HG02610 (cell line): ENCODE measurements around the gene COP1.

Source experiments
- ATAC-seq: cut with Tn5 transposase; IDR thresholded peaks from one replicate; pipeline ENCODE4 v1.9.1; 2021; ENCODE audit warnings: mild to moderate bottlenecking, moderate library complexity; ENCODE audit not compliant: unreplicated experiment

COP1 gene

DNA sequence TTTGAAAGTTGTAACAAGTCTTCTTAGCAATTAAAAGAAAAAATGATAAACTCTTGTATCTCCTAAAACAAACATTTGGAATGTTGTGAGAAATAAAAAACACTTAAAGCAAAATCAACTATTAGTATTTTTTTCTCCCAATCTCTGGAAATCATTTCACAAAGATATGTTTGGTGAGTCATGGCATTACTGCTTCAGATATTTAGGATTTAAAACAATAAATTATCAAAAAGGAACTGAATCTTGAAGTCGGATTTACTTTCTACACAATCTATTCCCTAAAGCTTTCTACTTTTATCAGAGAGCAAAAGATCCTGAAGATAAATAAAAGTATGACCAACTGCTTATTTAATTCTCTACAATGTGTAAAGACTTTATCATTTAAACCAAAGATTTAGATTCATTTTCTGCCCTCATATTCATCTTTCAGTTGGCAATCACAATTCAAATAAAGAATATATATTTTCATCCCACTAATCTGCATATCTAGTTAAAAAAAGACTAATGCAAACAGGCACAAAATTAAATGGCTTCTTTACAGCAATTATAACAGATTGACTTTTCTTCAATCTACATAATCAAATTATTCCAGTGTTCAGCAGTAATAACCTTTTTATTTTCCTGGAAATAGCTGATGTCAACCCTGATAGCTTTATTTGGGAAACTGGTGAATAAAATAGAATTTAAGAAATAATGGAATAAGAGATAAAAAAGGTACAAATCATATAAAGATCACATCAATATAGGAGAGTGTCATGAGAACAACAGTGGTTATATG is 230.0 kb downstream of the COP1 start:
- ATAC-seq: no peak

DNA sequence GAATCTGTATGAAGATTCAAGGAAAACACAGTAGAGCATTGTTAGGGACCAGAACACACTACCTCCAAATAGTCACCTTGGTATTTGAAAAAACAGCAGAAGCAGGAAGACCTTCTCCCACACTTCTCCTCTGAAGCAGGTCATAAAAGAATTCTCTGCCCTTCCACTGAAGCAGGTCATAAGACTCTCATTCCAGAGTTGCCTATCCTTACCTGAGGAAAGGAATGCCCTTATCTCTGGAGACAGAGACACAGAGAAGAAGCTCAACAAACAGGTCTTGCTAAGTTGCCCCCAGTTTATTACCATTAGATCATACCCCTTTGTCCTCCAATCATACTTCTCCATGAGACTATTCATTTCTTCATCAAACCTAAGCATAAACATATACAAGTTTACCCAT is 237.9 kb downstream of the COP1 start:
- peak; percentile 20 for ATAC-seq

DNA sequence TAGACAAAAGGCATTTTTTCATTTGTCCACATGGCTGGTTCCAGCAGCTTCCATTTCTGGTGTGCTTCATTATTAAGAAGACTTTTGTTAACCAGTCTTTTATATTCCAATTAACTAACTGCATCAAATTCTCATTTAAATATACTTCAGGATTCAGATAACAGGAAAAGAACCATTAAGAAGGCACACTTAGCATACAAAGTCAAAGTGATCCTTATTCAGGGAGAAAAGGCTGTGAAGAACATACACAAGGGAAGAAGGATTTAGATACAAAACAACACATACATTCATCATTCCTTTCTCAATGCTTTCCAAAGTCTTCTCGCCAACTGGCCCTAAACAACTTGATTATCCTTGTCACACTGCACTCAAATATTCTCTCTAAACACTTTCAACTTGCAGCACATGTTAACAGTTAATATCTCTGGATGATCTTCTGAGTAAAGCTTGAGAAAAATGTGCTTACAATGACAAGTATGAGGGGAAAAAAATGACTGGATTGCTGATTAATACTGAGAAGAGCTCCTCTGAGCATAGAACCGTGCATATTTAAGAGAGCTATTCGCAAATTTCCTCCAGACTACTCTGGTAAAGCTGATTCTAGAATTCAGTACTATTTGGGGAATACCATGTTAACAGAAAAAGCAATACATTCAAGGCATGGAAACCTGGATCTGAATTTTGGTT is 238.5 kb downstream of the COP1 start:
- ATAC-seq: peak; percentile 89

DNA sequence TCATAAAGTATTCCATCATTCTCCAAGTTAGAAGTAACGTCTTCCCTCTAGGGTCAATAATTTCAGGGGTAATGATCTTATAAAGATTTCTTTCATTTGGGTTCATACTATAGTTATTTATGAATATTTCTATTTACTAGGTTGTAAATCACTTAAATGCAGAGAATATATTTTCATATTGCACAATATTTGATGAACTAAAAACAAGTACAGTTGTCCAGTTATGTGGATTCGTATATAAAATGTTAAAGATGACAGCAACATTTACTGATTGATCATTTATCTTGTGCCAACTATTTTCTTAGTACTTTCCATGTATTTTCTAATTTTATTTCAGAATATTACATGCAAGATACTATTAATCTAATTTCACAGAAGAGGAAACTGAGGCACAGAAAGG is 243.3 kb downstream of the COP1 start:
- no peak for ATAC-seq

DNA sequence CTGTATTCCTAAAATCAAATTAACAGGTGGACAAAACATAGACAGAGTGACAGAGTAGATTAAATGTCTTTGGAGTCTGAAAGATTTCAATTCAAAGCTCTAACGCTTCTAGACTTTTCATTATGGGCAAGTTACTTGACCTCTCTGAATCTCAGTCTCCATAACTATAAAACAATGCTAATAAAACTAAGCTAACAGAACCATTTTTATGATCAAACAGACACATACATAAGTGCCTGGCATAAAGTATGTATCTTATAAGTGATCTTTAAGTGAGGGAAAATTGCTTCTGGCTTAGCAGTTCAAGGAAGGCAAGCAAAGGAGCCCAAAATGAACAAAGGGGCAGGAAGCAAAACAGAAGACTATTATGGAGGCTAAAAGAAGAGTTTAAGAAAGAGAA is 246.9 kb downstream of the COP1 start:
- no peak for ATAC-seq

DNA sequence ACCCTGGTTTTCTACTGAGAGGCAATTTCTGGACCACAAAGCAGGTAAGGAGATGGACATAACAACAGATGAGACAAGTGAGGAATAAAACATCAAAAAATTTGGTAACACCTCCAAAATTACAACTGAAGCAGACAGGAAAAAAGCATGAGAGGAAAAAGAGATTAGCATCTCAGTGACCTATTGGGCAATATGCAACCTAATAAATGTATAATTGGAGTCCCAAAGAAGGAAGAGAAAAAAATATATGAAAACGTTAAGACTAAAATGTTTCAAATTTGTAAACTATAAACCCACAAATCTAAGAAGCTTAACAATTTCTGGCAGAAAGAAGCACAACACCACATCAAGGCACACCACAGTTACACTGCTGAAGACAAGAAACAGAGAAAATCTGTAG is 255.5 kb downstream of the COP1 start:
- no peak for ATAC-seq

DNA sequence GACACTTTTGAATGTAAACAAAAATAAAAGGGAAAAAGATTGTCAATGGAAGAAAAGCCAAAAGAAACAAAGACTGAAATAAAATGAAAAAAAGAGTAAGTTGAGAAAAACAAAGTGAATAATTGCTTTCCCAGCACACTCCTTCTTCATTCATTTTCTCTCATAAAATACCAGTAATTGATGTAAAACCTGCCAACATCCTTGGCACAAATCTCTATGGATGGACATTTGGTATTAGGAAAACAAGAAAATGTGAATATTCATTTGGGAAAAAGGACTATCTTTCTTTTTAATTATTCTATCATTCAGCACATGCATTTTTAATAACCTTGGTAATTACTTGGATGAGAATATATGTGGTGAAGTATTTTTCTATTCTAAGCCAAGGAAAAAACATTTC is 259.3 kb downstream of the COP1 start:
- ATAC-seq: no peak

DNA sequence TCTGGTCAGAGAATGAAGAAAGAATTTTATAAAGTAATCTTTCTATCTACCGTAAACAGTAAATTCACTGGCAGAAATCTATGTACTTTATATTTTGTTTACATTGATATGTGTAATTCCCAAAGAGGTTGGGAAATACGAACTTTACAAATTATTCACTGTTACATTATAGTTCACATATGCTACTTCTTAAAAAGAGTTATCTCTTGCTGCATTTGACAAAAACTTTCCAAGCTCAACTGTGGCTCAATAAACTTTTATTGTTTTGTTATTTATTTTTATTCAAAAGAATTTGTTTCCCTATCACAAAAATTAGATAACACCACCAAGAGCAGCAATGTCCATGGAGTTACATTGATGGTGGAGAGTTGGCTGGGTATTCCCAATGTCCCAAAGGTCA is 262.5 kb downstream of the COP1 start:
- no peak for ATAC-seq

DNA sequence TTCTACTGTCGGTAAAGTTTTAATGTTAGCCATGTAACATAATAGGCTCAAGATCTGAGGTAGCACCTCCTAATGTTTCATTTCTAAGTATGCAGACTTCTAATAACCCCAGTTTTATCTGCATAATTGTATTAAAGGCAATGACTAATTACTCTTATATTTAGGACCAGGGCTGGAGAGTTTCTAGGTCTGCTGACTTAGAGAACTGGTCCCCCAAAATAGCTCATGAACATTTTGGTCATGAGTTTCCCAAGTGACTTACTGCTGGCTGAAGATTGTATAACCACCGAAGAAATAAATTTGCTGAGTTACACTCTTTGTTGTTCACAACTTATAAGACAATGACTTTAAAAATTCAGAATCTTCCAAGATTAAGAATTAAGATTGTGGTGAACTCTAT is 265.9 kb downstream of the COP1 start:
- no peak for ATAC-seq

DNA sequence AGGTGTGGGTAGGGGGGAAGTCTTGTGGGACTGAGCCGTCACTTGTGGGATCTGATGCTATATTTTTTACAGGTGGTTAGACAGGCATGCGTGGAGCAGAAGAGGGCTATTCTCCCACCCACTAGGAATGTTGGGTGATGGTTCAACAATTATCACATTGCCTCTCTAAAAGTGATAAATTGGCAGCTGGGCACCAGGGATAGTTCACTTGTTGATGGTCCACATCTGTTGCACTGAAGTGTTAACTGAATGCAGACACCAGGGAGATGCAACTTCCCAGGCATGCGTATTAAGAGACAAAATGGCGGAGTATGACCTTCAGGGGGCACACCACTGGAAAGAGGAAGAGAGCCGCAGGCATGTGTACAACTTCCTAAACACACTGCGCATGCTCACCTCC is 270.4 kb downstream of the COP1 start:
- ATAC-seq: no peak

DNA sequence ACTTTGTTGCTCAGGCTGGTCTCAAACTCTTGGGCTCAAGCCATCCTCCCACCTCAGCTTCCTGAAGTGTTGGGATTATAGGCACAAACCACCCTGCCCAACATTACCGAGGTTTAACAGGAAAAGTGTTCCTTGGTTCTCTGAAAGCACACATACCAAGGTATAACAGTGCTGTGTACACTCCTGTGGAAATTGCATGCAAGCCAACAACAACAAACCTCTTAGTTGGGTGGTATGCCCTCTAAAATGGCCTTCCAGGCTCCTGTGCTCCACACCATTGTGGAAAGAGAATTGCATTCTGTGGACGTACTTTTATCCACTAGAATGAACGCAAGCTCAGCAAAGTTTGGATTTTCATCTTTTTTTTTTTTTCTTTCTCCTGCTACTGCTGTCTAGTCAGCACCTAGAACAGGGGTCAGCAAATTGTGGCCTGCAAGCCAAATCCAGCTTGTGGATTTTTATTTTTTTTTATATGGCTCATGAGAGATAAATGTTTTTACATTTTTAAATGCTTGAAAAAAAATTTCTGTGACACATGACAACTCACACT is 271.4 kb downstream of the COP1 start:
- no peak for ATAC-seq

DNA sequence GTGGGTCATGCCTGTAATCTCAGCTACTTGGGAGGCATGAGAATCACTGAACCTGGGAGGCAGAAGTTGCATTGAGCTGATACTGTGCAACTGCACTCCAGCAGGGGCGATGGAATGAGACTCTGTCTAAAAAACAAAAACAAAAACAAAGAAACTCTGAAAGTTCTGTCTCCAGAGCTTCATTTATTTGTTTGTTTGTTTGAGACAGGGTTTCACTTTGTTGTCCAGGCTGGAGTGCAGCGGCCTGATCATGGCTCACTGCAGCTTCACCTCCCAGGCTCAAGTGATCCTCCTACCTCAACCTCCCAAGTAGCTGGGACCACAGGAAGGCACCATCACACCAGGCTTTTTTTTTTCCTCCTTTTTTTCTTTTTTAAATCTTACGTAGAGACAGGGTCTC is 271.9 kb downstream of the COP1 start:
- no peak for ATAC-seq

DNA sequence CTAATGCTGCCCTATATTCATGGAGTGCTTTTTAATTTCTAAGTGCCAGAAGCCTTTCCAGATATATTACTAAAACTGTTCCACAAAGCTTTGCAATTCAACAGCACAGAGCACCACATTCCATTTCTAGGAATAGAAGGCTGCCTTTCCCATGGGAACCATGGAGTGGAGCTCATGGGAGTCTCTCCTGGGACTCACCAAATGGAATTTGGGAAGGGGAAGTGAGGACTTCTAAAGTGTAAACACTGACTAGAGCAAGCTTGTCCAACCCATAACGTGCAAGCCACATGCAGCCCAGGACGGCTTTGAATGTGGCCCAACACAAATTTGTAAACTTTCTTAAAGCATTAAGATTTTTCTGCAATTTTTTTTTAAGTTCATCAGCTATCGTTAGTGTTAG is 273.3 kb downstream of the COP1 start:
- no peak for ATAC-seq

DNA sequence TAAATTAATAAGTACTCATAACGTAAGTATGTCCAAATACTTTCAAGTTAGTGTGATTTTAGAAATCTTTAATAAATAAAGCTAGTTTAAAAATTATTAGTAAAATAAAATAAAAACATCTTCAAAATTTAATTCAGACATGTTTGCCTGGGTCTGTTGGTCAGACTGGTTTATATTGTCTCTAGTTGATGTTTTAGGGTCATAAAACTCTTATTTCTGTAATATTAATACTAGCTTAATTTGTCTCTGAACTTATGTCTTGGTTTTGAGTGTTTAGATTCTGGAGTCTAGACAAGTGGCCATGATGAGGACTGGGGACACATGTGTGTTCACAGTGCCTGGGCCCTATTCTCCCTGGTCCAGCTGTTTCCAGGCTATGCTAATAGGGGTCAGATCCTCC is 279.1 kb downstream of the COP1 start:
- ATAC-seq: no peak

DNA sequence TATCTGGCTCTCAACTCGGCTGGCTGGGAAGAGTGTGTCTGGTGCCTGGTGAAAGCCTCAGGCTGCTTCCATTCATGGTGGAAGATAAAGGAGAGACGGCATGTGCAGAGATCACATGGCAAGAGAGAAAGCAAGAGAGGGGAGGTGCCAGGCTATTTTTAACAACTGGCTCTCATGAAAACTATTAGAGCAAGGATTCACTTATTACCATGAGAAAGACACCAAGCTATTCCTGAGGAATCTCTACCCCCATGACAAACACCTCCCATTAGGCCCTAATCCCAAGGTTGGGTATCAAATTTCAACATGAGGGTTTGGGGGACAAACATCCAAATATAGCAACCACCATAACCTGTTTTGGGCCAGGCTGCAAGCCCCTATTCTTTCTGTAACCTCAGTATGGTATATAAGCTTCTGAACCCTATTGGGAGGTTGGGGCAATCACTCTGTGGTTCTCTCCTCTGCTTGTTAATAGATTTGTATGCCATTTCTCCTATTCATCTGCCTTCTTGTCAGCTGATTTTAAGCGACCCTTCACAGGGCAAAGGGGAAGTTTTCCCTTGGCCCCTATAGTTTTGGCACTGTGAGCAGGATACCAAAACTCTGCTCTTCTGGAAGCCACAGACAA is 284.7 kb downstream of the COP1 start:
- ATAC-seq: no peak

DNA sequence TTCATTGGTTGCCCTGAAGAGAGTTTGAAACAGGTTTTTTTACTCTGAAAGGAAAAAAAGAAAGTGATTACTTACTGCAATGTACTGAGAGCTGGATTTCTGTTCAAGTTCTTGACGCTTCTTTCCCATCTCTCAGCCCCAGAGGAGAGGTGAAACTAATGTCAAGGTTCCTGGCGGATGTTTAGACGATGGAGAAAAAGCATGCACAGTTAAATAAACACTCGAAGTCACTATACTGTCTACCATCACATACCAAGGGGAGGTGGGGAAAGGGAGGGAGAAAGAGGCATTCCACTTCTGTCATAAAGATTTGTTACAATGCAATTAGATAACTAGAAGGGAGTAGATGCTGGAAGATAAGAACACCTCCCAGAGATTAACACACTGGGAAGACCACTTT is 286.7 kb downstream of the COP1 start:
- ATAC-seq: no peak

DNA sequence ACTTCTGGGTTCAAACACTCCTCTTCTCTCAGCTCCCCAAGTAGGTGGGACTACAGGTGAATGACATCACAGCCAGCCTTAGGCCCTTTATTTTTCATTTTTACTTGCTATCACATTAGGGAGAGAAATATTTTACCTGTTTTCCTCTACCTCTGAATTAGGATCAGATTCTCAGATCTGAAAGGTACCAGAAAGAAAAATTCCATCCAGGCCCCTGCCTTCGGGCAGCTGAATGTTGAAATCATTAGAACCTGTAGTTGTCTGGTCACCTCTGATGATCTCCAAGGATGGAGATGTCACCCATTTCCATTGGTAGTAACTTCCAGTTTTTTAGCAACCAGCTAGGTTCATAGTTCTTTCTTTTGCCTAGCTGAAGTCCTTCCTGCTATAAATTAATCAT is 288.1 kb downstream of the COP1 start:
- ATAC-seq: no peak

DNA sequence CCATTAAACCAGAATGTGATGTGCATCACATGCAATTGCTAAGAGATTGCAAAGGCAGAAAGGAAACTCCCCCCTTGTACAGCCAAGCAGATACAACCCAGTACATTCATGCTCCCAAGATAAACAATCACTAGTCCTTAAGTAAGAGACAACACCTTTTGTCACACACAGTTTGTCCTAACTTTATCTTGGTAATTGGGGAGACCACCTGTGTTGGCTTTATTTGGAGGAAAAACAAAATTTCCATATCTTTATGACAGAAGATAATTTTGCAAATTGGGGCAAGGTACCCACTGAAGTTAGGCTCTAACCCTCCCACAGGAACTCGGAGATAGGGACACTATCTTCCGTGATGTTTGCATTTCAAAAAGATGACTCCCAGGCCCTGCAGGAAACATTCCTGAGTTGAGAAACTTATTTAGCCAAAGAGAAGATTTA is 288.7 kb downstream of the COP1 start:
- ATAC-seq: no peak

DNA sequence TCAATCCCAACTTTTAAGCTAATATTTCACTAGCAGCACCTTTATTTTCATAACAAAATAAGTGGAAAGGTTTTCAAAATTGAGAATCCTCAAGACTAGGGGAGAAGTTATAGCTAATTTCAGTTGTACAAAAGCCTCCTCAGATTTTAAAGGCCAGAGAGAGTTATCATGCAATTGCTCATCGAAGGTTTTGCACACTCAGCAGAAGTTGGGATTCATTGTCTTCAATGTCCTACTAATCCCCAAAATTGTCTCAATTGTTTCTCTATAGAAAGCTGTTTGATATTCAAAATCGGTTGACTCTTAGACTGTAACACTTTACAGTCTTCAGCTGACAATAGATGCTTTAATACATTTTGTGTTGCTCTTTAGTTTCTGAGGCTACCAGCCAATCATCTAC is 293.0 kb downstream of the COP1 start:
- ATAC-seq: no peak

DNA sequence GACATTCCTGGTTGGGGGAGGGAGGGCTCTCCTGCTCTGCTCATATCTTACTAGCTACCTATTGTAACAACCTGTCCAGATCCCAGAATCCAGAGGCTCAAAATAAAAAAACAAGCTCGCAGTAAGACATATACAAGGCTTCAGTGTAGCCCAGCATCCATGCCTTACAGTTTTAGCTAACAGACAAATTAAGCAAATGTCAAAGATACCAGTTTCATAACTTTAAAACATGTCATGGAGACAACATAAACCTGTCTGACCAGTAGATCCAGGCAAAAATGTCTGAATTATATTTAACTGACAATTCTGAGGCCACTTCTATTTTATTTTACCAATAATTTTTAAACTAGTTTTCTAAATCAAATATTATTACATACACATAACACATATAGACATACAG is 295.9 kb downstream of the COP1 start:
- ATAC-seq: no peak

DNA sequence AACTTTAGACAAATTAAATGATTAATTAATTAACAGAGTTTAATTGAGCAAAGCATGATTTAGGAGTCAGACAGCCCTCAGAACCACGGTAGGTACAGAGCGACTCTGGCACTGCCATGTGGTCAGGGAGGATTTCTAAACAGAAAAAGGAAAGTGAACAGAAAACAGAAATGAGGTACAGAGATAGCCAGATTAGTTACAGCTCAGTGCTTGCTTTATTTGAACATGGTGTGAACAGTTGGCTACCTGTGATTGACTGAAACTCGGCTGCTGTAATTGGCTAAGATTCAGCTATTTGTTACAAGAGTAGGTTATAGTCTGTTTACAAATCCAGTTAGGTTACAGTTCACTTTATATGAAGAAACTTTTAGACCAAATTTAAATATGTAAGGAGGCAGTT is 300.7 kb downstream of the COP1 start:
- ATAC-seq: no peak

DNA sequence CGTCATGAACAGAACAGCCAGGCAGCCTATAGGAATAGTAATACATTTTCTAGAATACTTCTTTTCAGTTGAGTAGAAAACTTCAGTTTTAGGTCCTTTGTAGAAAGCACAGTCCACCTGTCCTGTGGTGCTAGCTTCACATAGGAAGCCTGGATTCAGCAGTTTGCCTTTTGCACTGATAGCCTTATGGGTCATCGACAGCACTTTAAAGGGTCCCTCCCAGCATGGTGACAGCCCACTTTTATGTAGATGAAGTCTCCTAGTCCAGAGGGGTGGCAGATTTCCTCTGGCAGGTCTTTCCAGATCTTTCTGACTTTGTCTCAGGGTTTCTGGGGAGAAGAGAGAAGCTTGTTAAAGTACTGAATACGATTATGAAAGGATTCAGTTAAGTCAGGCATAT is 302.3 kb downstream of the COP1 start:
- no peak for ATAC-seq
